SK-N-SH (cell line): Measurements from ENCODE around the gene GYS1. TPM values are rescaled to one million over a fixed set of nuclear protein-coding genes. Genes with fewer than 3 reads are reported as not detected.

ENCODE experiments used
- CTCF ChIA-PET: fragments of 300-600, 350-600 bp; formaldehyde crosslinking; extraction: SDS; loops from one replicate; lab custom pipeline; 2021; lab: Yijun Ruan, JAX
- POLR2A ChIA-PET: fragments of 350-600 bp; sonication (Branson Sonifier 250); formaldehyde crosslinking; extraction: SDS; loops from one replicate; lab custom pipeline; 2020; ENCODE audit warnings: antibody characterized with exemption, inconsistent platforms; lab: Yijun Ruan, JAX
- DNase-seq: peaks from one replicate; pipeline ENCODE4 v3.0.0; 2012
- H2AFZ ChIP-seq: fragments of 200-600 bp; sonication (generic); 2 replicates; pipeline ENCODE4 v1.8.1; 2016; ENCODE audit warnings: antibody characterized with exemption, mild to moderate bottlenecking, low read depth
- H3F3A ChIP-seq: fragments of 200-600 bp; sonication (generic); replicated peaks from 2 replicates; pipeline ENCODE3; 2016; ENCODE audit warnings: antibody characterized with exemption, mild to moderate bottlenecking; ENCODE audit not compliant: insufficient read depth
- H3K27ac ChIP-seq, 2 experiments: fragments of 200-500 bp in 1 of 2; fragments of 200-600 bp in 1 of 2; sonication (Bioruptor generic) in 1 of 2; sonication (generic), shearing (Covaris generic) in 1 of 2; 2 replicates each; pipeline versions ENCODE4 v1.5.1 to v1.6.1; 2014 to 2016; ENCODE audit warnings: low read depth in 2 of 2, inconsistent platforms in 1 of 2, low read length in 1 of 2, mild to moderate bottlenecking in 1 of 2, mixed read lengths in 1 of 2
- H3K27me3 ChIP-seq: fragments of 200-600 bp; sonication (generic), shearing (Covaris generic); 2 replicates; pipeline ENCODE4 v1.6.1; 2016; ENCODE audit warnings: mixed run types; ENCODE audit not compliant: insufficient read depth
- H3K36me3 ChIP-seq, 2 experiments: fragments of 200-500 bp in 1 of 2; fragments of 200-600 bp in 1 of 2; sonication (Bioruptor generic) in 1 of 2; sonication (generic) in 1 of 2; replicated peaks in 1 of 2; 2 replicates each; pipeline versions ENCODE3 to v1.5.1; 2014 to 2016; ENCODE audit warnings: low read length in 1 of 2, mild to moderate bottlenecking in 1 of 2; ENCODE audit not compliant: insufficient read depth in 2 of 2, control insufficient read depth in 1 of 2
- H3K4me1 ChIP-seq, 2 experiments: fragments of 200-500 bp in 1 of 2; fragments of 200-600 bp in 1 of 2; sonication (Bioruptor generic) in 1 of 2; sonication (generic), shearing (Covaris generic) in 1 of 2; 2 replicates each; pipeline versions ENCODE4 v1.5.1 to v1.6.1; 2014 to 2016; ENCODE audit warnings: low read depth in 1 of 2, low read length in 1 of 2, mixed run types in 1 of 2; ENCODE audit not compliant: insufficient read depth in 2 of 2, control insufficient read depth in 1 of 2
- H3K4me2 ChIP-seq: fragments of 200-600 bp; sonication (generic), shearing (Covaris generic); 2 replicates; pipeline ENCODE4 v1.6.1; 2017; ENCODE audit warnings: mixed run types
- H3K4me3 ChIP-seq, 2 experiments: fragments of 200-500 bp in 1 of 2; fragments of 200-600 bp in 1 of 2; sonication (Bioruptor generic) in 1 of 2; sonication (generic), shearing (Covaris generic) in 1 of 2; 2 replicates each; pipeline versions ENCODE4 v1.5.1 to v1.8.1; 2014 to 2016; ENCODE audit warnings: low read depth in 2 of 2, inconsistent platforms in 1 of 2, low read length in 1 of 2, mild to moderate bottlenecking in 1 of 2, mixed read lengths in 1 of 2, moderate library complexity in 1 of 2
- H3K79me2 ChIP-seq: fragments of 200-600 bp; sonication (generic); 2 replicates; pipeline ENCODE4 v1.8.1; 2017; ENCODE audit warnings: mild to moderate bottlenecking; ENCODE audit not compliant: insufficient read depth
- H3K9ac ChIP-seq: fragments of 200-600 bp; sonication (generic); 2 replicates; pipeline ENCODE4 v1.6.1; 2017; ENCODE audit warnings: mixed run types
- H3K9me2 ChIP-seq: fragments of 200-600 bp; sonication (generic); 2 replicates; pipeline ENCODE4 v1.6.1; 2017; ENCODE audit warnings: mixed run types
- H3K9me3 ChIP-seq: fragments of 200-600 bp; sonication (generic); 2 replicates; pipeline ENCODE4 v1.6.1; 2017; ENCODE audit warnings: mixed run types, mild to moderate bottlenecking, moderate library complexity
- H4K20me1 ChIP-seq: fragments of 200-600 bp; sonication (generic); 2 replicates; pipeline ENCODE4 v1.6.1; 2017; ENCODE audit warnings: mild to moderate bottlenecking, mixed run types; ENCODE audit not compliant: insufficient read depth
- ELF1 ChIP-seq: IDR thresholded peaks from 2 replicates; pipeline ENCODE4 v1.4.0; 2012
- FOSL2 ChIP-seq: IDR thresholded peaks from 2 replicates; pipeline ENCODE4 v1.4.0; 2012; ENCODE audit warnings: low read depth, mild to moderate bottlenecking, moderate library complexity, borderline replicate concordance
- FOXJ3 ChIP-seq: sonication (generic); formaldehyde crosslinking; IDR thresholded peaks from 2 replicates; pipeline ENCODE4 v1.5.1; 2020; ENCODE audit warnings: mild to moderate bottlenecking, missing genetic modification reagents
- FOXM1 ChIP-seq: IDR thresholded peaks from 2 replicates; pipeline ENCODE4 v1.4.0; 2012; ENCODE audit warnings: low read depth, mild to moderate bottlenecking
- JUND ChIP-seq: IDR thresholded peaks from 2 replicates; pipeline ENCODE4 v1.4.0; 2012
- MAX ChIP-seq: IDR thresholded peaks from 2 replicates; pipeline ENCODE4 v1.4.0; 2012; ENCODE audit warnings: low read depth
- PBX3 ChIP-seq: IDR thresholded peaks from 2 replicates; pipeline ENCODE4; 2012
- POLR2AphosphoS5 ChIP-seq: IDR thresholded peaks from 2 replicates; pipeline ENCODE4 v1.6.1; 2012; ENCODE audit warnings: low read depth, low read length
- RCOR1 ChIP-seq: fragments of 150-350 bp; IDR thresholded peaks from 2 replicates; pipeline ENCODE4 v1.6.1; 2017; ENCODE audit warnings: antibody characterized with exemption, low read length
- USF1 ChIP-seq: IDR thresholded peaks from 2 replicates; pipeline ENCODE4 v1.4.0; 2012; ENCODE audit warnings: low read depth, borderline replicate concordance
- YY1 ChIP-seq: IDR thresholded peaks from 2 replicates; pipeline ENCODE4 v1.4.0; 2012; ENCODE audit warnings: low read depth, mild to moderate bottlenecking
- WGBS: methylation state at CpG from one replicate; pipeline ENCODE4 v1.1.6; 2017; ENCODE audit warnings: low lambda C conversion rate; 5-methylcytosine and 5-hydroxymethylcytosine counted together
- polyA plus RNA-seq, 3 experiments: library from polyadenylated mRNA; depleted of rRNA; stranded (reverse); fragments of >200 nt; gene quantifications; 2 replicates each; pipeline ENCODE4 v1.2.3, GENCODE V29; 2012

Gene GYS1
- polyA plus RNA-seq, 1 of the 3 experiments (the other 2 are of a cell fraction) = 25.3 TPM

DNA sequence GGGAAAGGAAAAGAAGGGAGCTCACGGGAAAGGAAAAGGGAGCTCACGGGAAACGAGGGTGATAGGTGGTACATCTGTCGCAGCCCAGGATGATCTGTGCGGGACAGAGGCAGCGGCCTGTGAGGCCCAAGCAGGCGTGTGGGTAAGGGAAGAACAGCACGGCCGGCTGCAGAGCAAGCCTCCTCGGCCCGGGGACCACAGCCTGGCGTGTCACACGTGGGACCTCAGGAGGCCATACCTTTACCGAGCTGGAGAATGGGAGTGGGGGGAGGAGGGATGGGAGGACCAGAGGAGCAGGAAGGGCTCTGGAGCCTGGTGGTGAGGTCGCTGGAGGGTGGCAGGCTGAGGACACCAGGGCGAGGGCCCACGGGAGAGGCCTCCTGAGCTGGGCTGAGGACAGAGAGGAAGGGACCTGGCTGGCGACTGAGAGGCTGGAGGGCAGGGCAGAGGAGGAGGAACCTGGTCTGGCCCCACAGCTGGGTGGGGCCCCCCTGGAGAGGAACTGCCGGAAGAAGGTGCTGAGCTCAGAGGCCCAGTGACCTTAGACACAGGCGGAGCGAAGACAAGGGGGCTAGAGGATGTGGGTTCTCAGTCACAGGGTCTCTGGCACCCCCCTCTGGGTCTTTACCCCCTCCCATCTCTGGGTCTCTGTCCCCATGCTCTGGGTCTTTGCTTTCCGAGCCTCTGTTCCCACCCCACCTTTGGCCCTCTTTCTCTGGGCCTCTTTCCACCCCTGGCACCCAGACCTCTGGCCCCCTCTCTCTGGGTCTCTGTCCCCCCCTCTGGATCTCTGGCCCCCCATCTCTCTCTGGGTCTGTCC, 30.9 kb downstream of the GYS1 start:
- Histone ChIP-seq H3K27ac (peak overlapping the region in 1 of 2 experiments; percentile 44; a peak in 1 of 4 replicates), H3K9ac (no peak overlapping the region), H3K4me1 (peaks cover 17 to 26% of the 10 kb centered on the region in 2 experiments; a peak in 3 of 4 replicates), H2AFZ (no peak overlapping the region), H3K9me2 (no peaks in the 10 kb centered on the region), H3K27me3 (no peaks in the 10 kb centered on the region), H3K9me3 (no peaks in the 10 kb centered on the region), H3K4me2 (no peak overlapping the region), H3K79me2 (peaks cover 36% of the 10 kb centered on the region), H3K36me3 (peaks cover 14 to 33% of the 10 kb centered on the region in 2 experiments), H3K4me3 (no peak overlapping the region), H3F3A (peaks cover 58% of the 10 kb centered on the region), H4K20me1 (peaks cover 18% of the 10 kb centered on the region)
- ChIA-PET CTCF (interaction anchor here (1.7 kb wide), 1 partner anchor 8 kb away, joined by 8 read pairs; no protein-coding TSS in a partner anchor), POLR2A (no interaction called here)
- 65% methylated on average over 22 of the region's 22 CpGs for WGBS
- DNase-seq = no peak
- TF ChIP-seq POLR2AphosphoS5 (peak; percentile 55; the same call in 1 of the 2 replicates), FOSL2 (no peak), PBX3 (peak; percentile 37; the same call in 1 of the 2 replicates)

- DNase-seq = no peak
- no peak overlapping the region for H3K9ac ChIP-seq
- peaks cover 17 to 24% of the 10 kb centered on the region in 2 experiments; a peak in 3 of 4 replicates for H3K4me1 ChIP-seq
- no peaks in the 10 kb centered on the region for H3K9me3 ChIP-seq
- peaks cover 36% of the 10 kb centered on the region for H3K79me2 ChIP-seq
- H3F3A ChIP-seq = peaks cover 52% of the 10 kb centered on the region
- no peak overlapping the region for H3K4me2 ChIP-seq
- no peak overlapping the region for H3K4me3 ChIP-seq
- no peaks in the 10 kb centered on the region for H3K27me3 ChIP-seq
- peaks cover 14% of the 10 kb centered on the region for H4K20me1 ChIP-seq
- TF ChIP-seq FOXJ3 = no peak
- TF ChIP-seq YY1 = no peak
- TF ChIP-seq FOXM1 = no peak
- no peak for TF ChIP-seq USF1
- TF ChIP-seq JUND = no peak
- no peak for TF ChIP-seq RCOR1
- TF ChIP-seq MAX = no peak
- TF ChIP-seq ELF1 = no peak
- peak overlapping the region in 1 of 2 experiments; percentile 44; a peak in 2 of 4 replicates for H3K27ac ChIP-seq
- H2AFZ ChIP-seq = no peak overlapping the region
- H3K9me2 ChIP-seq = no peaks in the 10 kb centered on the region
- 86% methylated on average over 11 of the region's 12 CpGs for WGBS
- ChIA-PET CTCF (interaction anchor here (1.7 kb wide), 1 partner anchor 9 kb away, joined by 8 read pairs; no protein-coding TSS in a partner anchor), POLR2A (no interaction called here)
- H3K36me3 ChIP-seq = peaks cover 11 to 31% of the 10 kb centered on the region in 2 experiments
Observed at GRCh38 chr19:48961673-48962028, 31.5 kb downstream of the GYS1 start.
